ENCODE measurements around the gene MED1. TPM values are rescaled to one million over a fixed set of nuclear protein-coding genes. Genes with fewer than 3 reads are reported as not detected.
A peak's percentile ranks its signal among the peaks of the same experiment; 100 is the strongest.

The MED1 gene
- total and polyA plus RNA-seq, 4 donors: 6.5 to 34.6 (median 22.5) TPM

DNA sequence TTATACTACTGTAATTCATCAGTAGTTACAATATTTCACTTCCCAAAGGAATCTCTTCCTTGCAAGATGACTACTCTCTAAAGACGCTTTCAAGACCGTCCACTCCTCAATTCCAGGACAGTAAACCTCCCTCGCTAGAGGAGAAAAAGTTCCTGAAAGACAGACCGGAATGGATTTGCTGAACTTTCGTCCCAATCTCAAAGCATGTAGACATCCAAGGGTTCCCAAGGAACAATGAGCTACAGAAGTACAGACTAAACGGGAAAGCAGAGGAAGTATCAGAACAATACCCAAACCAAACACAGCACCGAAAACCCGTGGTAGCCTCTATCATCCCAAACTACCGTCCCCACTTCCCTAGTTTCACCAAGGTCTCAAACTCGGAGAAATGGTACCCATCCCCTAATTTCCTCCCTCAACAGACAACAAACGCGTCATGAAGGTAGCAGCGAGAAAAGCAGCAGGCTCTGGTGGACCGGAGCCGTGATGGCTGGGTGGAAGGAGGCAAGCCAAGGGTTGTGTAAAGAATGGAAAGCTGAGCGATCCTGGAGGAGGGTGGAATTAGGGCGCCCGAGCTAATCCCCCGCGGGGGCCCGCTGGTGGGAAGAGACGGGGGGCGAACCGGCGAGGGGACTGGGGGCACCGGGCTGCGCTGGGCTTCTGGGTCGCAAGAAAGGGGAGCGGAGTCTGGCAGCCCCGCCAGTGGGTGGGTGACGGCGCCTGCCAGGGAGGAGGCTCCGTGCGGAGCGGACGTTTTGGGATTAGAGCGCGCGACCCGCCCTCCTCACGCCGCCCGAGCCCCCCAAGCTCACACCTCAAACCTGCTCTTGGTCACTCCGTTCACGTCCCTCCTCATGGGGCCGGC, 50.3 kb downstream of the MED1 start:
- Histone ChIP-seq H3K4me3 (peak overlapping the region; percentile 79), H3K4me1 (ENCODE audit: control insufficient read depth in 5 of 5, insufficient read depth in 5 of 5, low read length in 5 of 5) (peaks cover 0 to 15% (median 5%) of the 10 kb centered on the region in 5 donors), H3K27me3 (ENCODE audit: control insufficient read depth in 3 of 3, insufficient read depth in 3 of 3, low read length in 2 of 3) (no peaks in the 10 kb centered on the region), H3K36me3 (ENCODE audit: control insufficient read depth in 4 of 4, insufficient read depth in 4 of 4, low read length in 4 of 4) (peaks cover 0 to 4% (median under 1%) of the 10 kb centered on the region in 4 donors), H3K9ac (ENCODE audit: insufficient read depth in 1 of 2, low read length in 2 of 2) (peak overlapping the region; percentile 68 to 80), H3K9me3 (ENCODE audit: control insufficient read depth in 4 of 4, insufficient read depth in 3 of 4, low read length in 3 of 4) (no peaks in the 10 kb centered on the region), H3K27ac (ENCODE audit: low read depth in 1 of 2, low read length in 1 of 2) (peak overlapping the region; percentile 95)
- peak in 2 of 3 donors; percentile 12 to 21 for DNase-seq
- no peak for TF ChIP-seq CTCF (IDR thresholded peaks at IDR 0.05; ENCODE audit: control extremely low read depth, extremely low read depth)
- 1% methylated on average over 42 to 46 of the region's 46 CpGs for WGBS, 2 donors
- no peak for ATAC-seq (ENCODE audit: insufficient read depth, low FRiP score)

GRCh38 chr17:39399791-39400190, 51.3 kb downstream of the MED1 start:
- no peaks in the 10 kb centered on the region for H3K27me3 ChIP-seq (ENCODE audit: control insufficient read depth in 3 of 3, insufficient read depth in 3 of 3, low read length in 2 of 3)
- peak overlapping the region in 1 of 2 donors; percentile 24 for H3K27ac ChIP-seq (ENCODE audit: low read depth in 1 of 2, low read length in 1 of 2)
- H3K9ac ChIP-seq (ENCODE audit: insufficient read depth in 1 of 2, low read length in 2 of 2): peak overlapping the region in 1 of 2 donors; percentile 26
- no peak for TF ChIP-seq CTCF (IDR thresholded peaks at IDR 0.05; ENCODE audit: control extremely low read depth, extremely low read depth)
- no peaks in the 10 kb centered on the region for H3K9me3 ChIP-seq (ENCODE audit: control insufficient read depth in 4 of 4, insufficient read depth in 3 of 4, low read length in 3 of 4)
- H3K4me3 ChIP-seq: no peak overlapping the region
- no peaks in the 10 kb centered on the region for H3K36me3 ChIP-seq (ENCODE audit: control insufficient read depth in 4 of 4, insufficient read depth in 4 of 4, low read length in 4 of 4)
- 54 to 74% methylated on average over 4 of the region's 4 CpGs for WGBS, 2 donors
- peaks cover 0 to 15% (median 5%) of the 10 kb centered on the region in 5 donors for H3K4me1 ChIP-seq (ENCODE audit: control insufficient read depth in 5 of 5, insufficient read depth in 5 of 5, low read length in 5 of 5)
- ATAC-seq (ENCODE audit: insufficient read depth, low FRiP score) (no peak), DNase-seq (no peak)

- Histone ChIP-seq H3K9me3 (ENCODE audit: control insufficient read depth in 4 of 4, insufficient read depth in 3 of 4, low read length in 3 of 4) (no peaks in the 10 kb centered on the region), H3K27me3 (ENCODE audit: control insufficient read depth in 3 of 3, insufficient read depth in 3 of 3, low read length in 2 of 3) (no peaks in the 10 kb centered on the region), H3K4me1 (ENCODE audit: control insufficient read depth in 5 of 5, insufficient read depth in 5 of 5, low read length in 5 of 5) (no peaks in the 10 kb centered on the region), H3K27ac (ENCODE audit: low read depth in 1 of 2, low read length in 1 of 2) (no peak overlapping the region), H3K36me3 (ENCODE audit: control insufficient read depth in 4 of 4, insufficient read depth in 4 of 4, low read length in 4 of 4) (no peaks in the 10 kb centered on the region), H3K9ac (ENCODE audit: insufficient read depth in 1 of 2, low read length in 2 of 2) (no peak overlapping the region), H3K4me3 (no peak overlapping the region)
- ATAC-seq (ENCODE audit: insufficient read depth, low FRiP score) (no peak), DNase-seq (peak in 1 of 3 donors; percentile 24)
- TF ChIP-seq CTCF (IDR thresholded peaks at IDR 0.05; ENCODE audit: control extremely low read depth, extremely low read depth): no peak
- 71 to 80% methylated on average over 2 of the region's 2 CpGs for WGBS, 2 donors
These were observed 57.3 kb downstream of the MED1 start for GRCh38 chr17:39393736-39394135.
